MG63 (cell line): Measurements from ENCODE around the gene BRD2. TPM values are rescaled to one million over a fixed set of nuclear protein-coding genes. Genes with fewer than 3 reads are reported as not detected.

Experiments
- DNase-seq: peaks from one replicate; pipeline ENCODE4 v3.0.0-alpha.2; 2020
- H3K27me3 ChIP-seq: fragments of 250-450 bp; sonication (Bioruptor Pico); 2 replicates; pipeline ENCODE4 v1.5.1; 2020; ENCODE audit warnings: mild to moderate bottlenecking, moderate library complexity
- H3K36me3 ChIP-seq: fragments of 250-450 bp; sonication (Bioruptor Pico); 2 replicates; pipeline ENCODE4 v1.5.1; 2020; ENCODE audit warnings: mild to moderate bottlenecking, moderate library complexity
- H3K4me3 ChIP-seq: fragments of 250-450 bp; sonication (Bioruptor Pico); 2 replicates; pipeline ENCODE4 v1.5.1; 2020; ENCODE audit warnings: mild to moderate bottlenecking, moderate library complexity
- H3K9me3 ChIP-seq: fragments of 250-450 bp; sonication (Bioruptor Pico); 2 replicates; pipeline ENCODE4 v1.5.1; 2020; ENCODE audit warnings: mild to moderate bottlenecking, moderate library complexity
- total RNA-seq: library from RNA; depleted of rRNA; stranded (reverse); fragments of >200 nt; shearing (Covaris generic); gene quantifications from 2 replicates; pipeline ENCODE4 v1.2.3, GENCODE V29; 2014; ENCODE audit warnings: low replicate concordance; rRNA removed

The BRD2 gene
- total RNA-seq, 1 experiment from 2014 or later: 207 TPM

- no peak for DNase-seq
- peaks cover 68% of the 10 kb centered on the region for H3K27me3 ChIP-seq
- H3K9me3 ChIP-seq: peaks cover 6% of the 10 kb centered on the region; the same call in 1 of the 2 replicates
- no peaks in the 10 kb centered on the region for H3K36me3 ChIP-seq
- no peak overlapping the region for H3K4me3 ChIP-seq
Measured at GRCh38 chr6:33029328-33030184, 61.2 kb downstream of the BRD2 start.

GRCh38 chr6:33030245-33030644 is 61.9 kb downstream of the BRD2 start:
- Histone ChIP-seq H3K9me3 (peaks cover 13% of the 10 kb centered on the region), H3K4me3 (no peak overlapping the region), H3K36me3 (no peaks in the 10 kb centered on the region), H3K27me3 (peaks cover 73% of the 10 kb centered on the region)
- no peak for DNase-seq

Other genes with a start within 250 kb of the BRD2 start
- not detected in 2 replicates for gene HLA-DQA2, start 227.2 kb upstream of the BRD2 start, total RNA-seq
- gene HLA-DQB2, start 205.1 kb upstream of the BRD2 start, total RNA-seq: not detected in 2 replicates
- 1.8 and 8.2 TPM in 2 replicates for gene HLA-DOB, start 151.6 kb upstream of the BRD2 start, total RNA-seq
- 87.2 and 112 TPM in 2 replicates for gene TAP2, start 129.9 kb upstream of the BRD2 start, total RNA-seq
- gene PSMB8, start 124.5 kb upstream of the BRD2 start, total RNA-seq: 164 and 166 TPM in 2 replicates
- gene TAP1, start 114.9 kb upstream of the BRD2 start, total RNA-seq: 84.9 and 115 TPM in 2 replicates
- 96.5 and 106 TPM in 2 replicates for gene PSMB9, start 114.4 kb upstream of the BRD2 start, total RNA-seq
- gene HLA-DMB, start 27.6 kb upstream of the BRD2 start, total RNA-seq: 0.76 and 0.79 TPM in 2 replicates
- gene HLA-DMA, start 15.5 kb upstream of the BRD2 start, total RNA-seq: 16.8 and 18.9 TPM in 2 replicates
- gene HLA-DOA, start 41.0 kb downstream of the BRD2 start, total RNA-seq: not detected in 2 replicates
- 0.59 and 2.5 TPM in 2 replicates for gene HLA-DPA1, start 105.1 kb downstream of the BRD2 start, total RNA-seq
- gene HLA-DPB1, start 107.4 kb downstream of the BRD2 start, total RNA-seq: 9.2 and 54.4 TPM in 2 replicates
- gene COL11A2, start 223.9 kb downstream of the BRD2 start, total RNA-seq: 0.99 and 2.6 TPM in 2 replicates
- 43.6 and 58.8 TPM in 2 replicates for gene RXRB, start 232.1 kb downstream of the BRD2 start, total RNA-seq
- gene SLC39A7, start 232.3 kb downstream of the BRD2 start, total RNA-seq: 397 and 459 TPM in 2 replicates
- not detected in 2 replicates for gene HSD17B8, start 236.1 kb downstream of the BRD2 start, total RNA-seq
- 77.7 and 171 TPM in 2 replicates for gene RING1, start 239.9 kb downstream of the BRD2 start, total RNA-seq